GM21737 (cell line): ENCODE measurements around the gene ACSS2.
"Not testable (repeated sequence)": the region's sequence is repeated elsewhere in the genome, so short reads cannot be mapped to it uniquely, and the experiment has no call there.

ENCODE experiments used
- ATAC-seq: cut with Tn5 transposase; IDR thresholded peaks from one replicate; pipeline ENCODE4 v1.9.1; 2021; ENCODE audit warnings: mild to moderate bottlenecking, moderate library complexity; ENCODE audit not compliant: unreplicated experiment

Gene ACSS2

GRCh38 chr20:34873583-34874093 is 2.8 kb upstream of the ACSS2 start:
- ATAC-seq: no peak

- no peak for ATAC-seq
These were observed 2.2 kb upstream of the ACSS2 start for GRCh38 chr20:34874094-34874654.

GRCh38 chr20:34875642-34876405 is 588 bp upstream of the ACSS2 start:
- ATAC-seq: peak; percentile 65

GRCh38 chr20:34880215-34880850 is 3.9 kb downstream of the ACSS2 start:
- no peak for ATAC-seq

- not testable (repeated sequence) for ATAC-seq
These were observed 4.6 kb downstream of the ACSS2 start for GRCh38 chr20:34880971-34881370.

- no peak for ATAC-seq
These were observed 5.3 kb downstream of the ACSS2 start for GRCh38 chr20:34881689-34882088.

- ATAC-seq: no peak
These were observed 6.8 kb downstream of the ACSS2 start for GRCh38 chr20:34883087-34883688.

GRCh38 chr20:34883809-34884208 is 7.4 kb downstream of the ACSS2 start:
- ATAC-seq: no peak

GRCh38 chr20:34884260-34884659 is 7.8 kb downstream of the ACSS2 start:
- ATAC-seq: no peak

GRCh38 chr20:34886122-34886521 is 9.7 kb downstream of the ACSS2 start:
- ATAC-seq: no peak

GRCh38 chr20:34887023-34887422 is 10.6 kb downstream of the ACSS2 start:
- no peak for ATAC-seq

- no peak for ATAC-seq
These were observed 12.1 kb downstream of the ACSS2 start for GRCh38 chr20:34888468-34888867.

GRCh38 chr20:34891166-34892062 is 15.0 kb downstream of the ACSS2 start:
- no peak for ATAC-seq

GRCh38 chr20:34892671-34893070 is 16.3 kb downstream of the ACSS2 start:
- ATAC-seq: no peak

- no peak for ATAC-seq
These were observed 18.3 kb downstream of the ACSS2 start for GRCh38 chr20:34894723-34895122.

- no peak for ATAC-seq
These were observed 19.1 kb downstream of the ACSS2 start for GRCh38 chr20:34895465-34895864.

GRCh38 chr20:34896086-34896621 is 19.7 kb downstream of the ACSS2 start:
- no peak for ATAC-seq

- ATAC-seq: not testable (repeated sequence)
These were observed 21.7 kb downstream of the ACSS2 start for GRCh38 chr20:34898129-34898528.

- ATAC-seq: not testable (repeated sequence)
These were observed 22.3 kb downstream of the ACSS2 start for GRCh38 chr20:34898731-34899130.

- no peak for ATAC-seq
These were observed 27.8 kb downstream of the ACSS2 start for GRCh38 chr20:34904202-34904621.
